Measurements from ENCODE around the gene PTPRN2. TPM values are rescaled to one million over a fixed set of nuclear protein-coding genes. Genes with fewer than 3 reads are reported as not detected.

The PTPRN2 gene
- total RNA-seq, 2 experiments from 2014 or later: 7.0 to 7.2 TPM

- CTCF ChIA-PET: no interaction called here
- H3K4me1 Mint-ChIP-seq (ENCODE audit: low read depth): no peaks in the 10 kb centered on the region
- ATAC-seq (no peak), DNase-seq (no peak)
- no peak overlapping the region for H3K27ac Mint-ChIP-seq
- H3K9me3 Mint-ChIP-seq (ENCODE audit: insufficient read depth): no peaks in the 10 kb centered on the region
- no peaks in the 10 kb centered on the region for H3K36me3 Mint-ChIP-seq (ENCODE audit: low read depth)
- H3K4me3 Mint-ChIP-seq: no peak overlapping the region
- POLR2A ChIA-PET: no interaction called here
- no peaks in the 10 kb centered on the region for H3K27me3 Mint-ChIP-seq (ENCODE audit: low read depth)
Observed at GRCh38 chr7:158449942-158450341, 137.7 kb downstream of the PTPRN2 start.

- no peak overlapping the region for H3K4me3 Mint-ChIP-seq
- CTCF ChIA-PET: no interaction called here
- POLR2A ChIA-PET: no interaction called here
Observed at GRCh38 chr7:158449266-158449665, 138.4 kb downstream of the PTPRN2 start.

GRCh38 chr7:158448430-158449100 lies 139.1 kb downstream of the PTPRN2 start:
- CTCF ChIA-PET: no interaction called here
- Mint-ChIP-seq H3K4me3 (no peak overlapping the region), H3K27me3 (ENCODE audit: low read depth) (no peaks in the 10 kb centered on the region), H3K27ac (no peak overlapping the region), H3K4me1 (ENCODE audit: low read depth) (no peaks in the 10 kb centered on the region), H3K9me3 (ENCODE audit: insufficient read depth) (no peaks in the 10 kb centered on the region), H3K36me3 (ENCODE audit: low read depth) (no peaks in the 10 kb centered on the region)
- POLR2A ChIA-PET: no interaction called here
- DNase-seq (no peak), ATAC-seq (no peak)

More at GRCh38 chr7:158449266-158449665, 138.4 kb downstream of the PTPRN2 start:
- H3K27ac Mint-ChIP-seq: no peak overlapping the region
- no peaks in the 10 kb centered on the region for H3K36me3 Mint-ChIP-seq (ENCODE audit: low read depth)
- ATAC-seq (no peak), DNase-seq (no peak)
- H3K9me3 Mint-ChIP-seq (ENCODE audit: insufficient read depth): no peaks in the 10 kb centered on the region
- H3K27me3 Mint-ChIP-seq (ENCODE audit: low read depth): no peaks in the 10 kb centered on the region
- no peaks in the 10 kb centered on the region for H3K4me1 Mint-ChIP-seq (ENCODE audit: low read depth)

- no peak for ATAC-seq
- H3K4me1 Mint-ChIP-seq (ENCODE audit: low read depth): no peaks in the 10 kb centered on the region
- no peak overlapping the region for H3K27ac Mint-ChIP-seq
- ChIA-PET CTCF (no interaction called here), POLR2A (no interaction called here)
- no peaks in the 10 kb centered on the region for H3K36me3 Mint-ChIP-seq (ENCODE audit: low read depth)
- DNase-seq: no peak
- H3K4me3 Mint-ChIP-seq: no peak overlapping the region
- H3K27me3 Mint-ChIP-seq (ENCODE audit: low read depth): no peaks in the 10 kb centered on the region
- no peaks in the 10 kb centered on the region for H3K9me3 Mint-ChIP-seq (ENCODE audit: insufficient read depth)
Observed at GRCh38 chr7:158447506-158448171, 140.0 kb downstream of the PTPRN2 start.

- Mint-ChIP-seq H3K9me3 (ENCODE audit: insufficient read depth) (no peaks in the 10 kb centered on the region), H3K4me3 (no peak overlapping the region), H3K36me3 (ENCODE audit: low read depth) (no peaks in the 10 kb centered on the region), H3K27me3 (ENCODE audit: low read depth) (no peaks in the 10 kb centered on the region), H3K4me1 (ENCODE audit: low read depth) (no peaks in the 10 kb centered on the region), H3K27ac (no peak overlapping the region)
- ATAC-seq (no peak), DNase-seq (no peak)
- CTCF ChIA-PET: no interaction called here
- POLR2A ChIA-PET: no interaction called here
Observed at GRCh38 chr7:158447151-158447505, 140.5 kb downstream of the PTPRN2 start.

- ChIA-PET CTCF (no interaction called here), POLR2A (no interaction called here)
- Mint-ChIP-seq H3K27me3 (ENCODE audit: low read depth) (no peaks in the 10 kb centered on the region), H3K4me1 (ENCODE audit: low read depth) (no peaks in the 10 kb centered on the region), H3K27ac (no peak overlapping the region), H3K9me3 (ENCODE audit: insufficient read depth) (no peaks in the 10 kb centered on the region), H3K4me3 (no peak overlapping the region), H3K36me3 (ENCODE audit: low read depth) (no peaks in the 10 kb centered on the region)
- no peak for DNase-seq
- ATAC-seq: no peak
Observed at GRCh38 chr7:158446706-158447105, 140.9 kb downstream of the PTPRN2 start.

GRCh38 chr7:158446281-158446680 lies 141.3 kb downstream of the PTPRN2 start:
- CTCF ChIA-PET: no interaction called here

GRCh38 chr7:158445421-158446175 lies 142.0 kb downstream of the PTPRN2 start:
- ChIA-PET POLR2A (no interaction called here), CTCF (no interaction called here)
- Mint-ChIP-seq H3K27me3 (ENCODE audit: low read depth) (no peaks in the 10 kb centered on the region), H3K27ac (no peak overlapping the region), H3K4me1 (ENCODE audit: low read depth) (no peaks in the 10 kb centered on the region), H3K9me3 (ENCODE audit: insufficient read depth) (no peaks in the 10 kb centered on the region), H3K36me3 (ENCODE audit: low read depth) (no peaks in the 10 kb centered on the region), H3K4me3 (no peak overlapping the region)
- DNase-seq: no peak
- ATAC-seq: no peak

More at GRCh38 chr7:158446281-158446680, 141.3 kb downstream of the PTPRN2 start:
- ATAC-seq (no peak), DNase-seq (no peak)
- Mint-ChIP-seq H3K27ac (no peak overlapping the region), H3K9me3 (ENCODE audit: insufficient read depth) (no peaks in the 10 kb centered on the region), H3K27me3 (ENCODE audit: low read depth) (no peaks in the 10 kb centered on the region), H3K4me1 (ENCODE audit: low read depth) (no peaks in the 10 kb centered on the region), H3K36me3 (ENCODE audit: low read depth) (no peaks in the 10 kb centered on the region), H3K4me3 (no peak overlapping the region)
- POLR2A ChIA-PET: no interaction called here

- ATAC-seq (no peak), DNase-seq (no peak)
- Mint-ChIP-seq H3K4me1 (ENCODE audit: low read depth) (no peaks in the 10 kb centered on the region), H3K27ac (no peak overlapping the region), H3K9me3 (ENCODE audit: insufficient read depth) (no peaks in the 10 kb centered on the region), H3K27me3 (ENCODE audit: low read depth) (no peaks in the 10 kb centered on the region), H3K36me3 (ENCODE audit: low read depth) (no peaks in the 10 kb centered on the region), H3K4me3 (no peak overlapping the region)
- ChIA-PET POLR2A (no interaction called here), CTCF (no interaction called here)
Observed at GRCh38 chr7:158444501-158445420, 142.9 kb downstream of the PTPRN2 start.

- POLR2A ChIA-PET: no interaction called here
- no peak overlapping the region for H3K27ac Mint-ChIP-seq
- H3K27me3 Mint-ChIP-seq (ENCODE audit: low read depth): no peaks in the 10 kb centered on the region
- DNase-seq (no peak), ATAC-seq (no peak)
- H3K36me3 Mint-ChIP-seq (ENCODE audit: low read depth): no peaks in the 10 kb centered on the region
- H3K4me1 Mint-ChIP-seq (ENCODE audit: low read depth): no peaks in the 10 kb centered on the region
- H3K4me3 Mint-ChIP-seq: no peak overlapping the region
- H3K9me3 Mint-ChIP-seq (ENCODE audit: insufficient read depth): no peaks in the 10 kb centered on the region
- CTCF ChIA-PET: no interaction called here
Observed at GRCh38 chr7:158443688-158444483, 143.7 kb downstream of the PTPRN2 start.

- DNase-seq: no peak
- H3K27me3 Mint-ChIP-seq (ENCODE audit: low read depth): no peaks in the 10 kb centered on the region
- no peak overlapping the region for H3K4me3 Mint-ChIP-seq
- no peak overlapping the region for H3K27ac Mint-ChIP-seq
- no peaks in the 10 kb centered on the region for H3K9me3 Mint-ChIP-seq (ENCODE audit: insufficient read depth)
- ChIA-PET POLR2A (no interaction called here), CTCF (no interaction called here)
- no peaks in the 10 kb centered on the region for H3K4me1 Mint-ChIP-seq (ENCODE audit: low read depth)
- no peak for ATAC-seq
- no peaks in the 10 kb centered on the region for H3K36me3 Mint-ChIP-seq (ENCODE audit: low read depth)
Observed at GRCh38 chr7:158443014-158443687, 144.5 kb downstream of the PTPRN2 start.

All from activated CD8-positive, alpha-beta T cell treated with anti-CD3 and anti-CD28 coated beads, Interleukin-2, amount 10 ng/mL, durations not matched to agents 7 days and 5 days (primary cell).